ENCODE measurements around the gene UIMC1. TPM values are rescaled to one million over a fixed set of nuclear protein-coding genes. Genes with fewer than 3 reads are reported as not detected.

The UIMC1 gene
- total and polyA plus RNA-seq, 2 of the 13 experiments (the other 11 are each of a cell fraction or from before 2014, with no cell fraction given) = 18.9 to 32.7 TPM

GRCh38 chr5:176994460-176995121 lies 12.0 kb downstream of the UIMC1 start (continued):
- no peak for TF ChIP-seq MLXIP (CRISPR knock-in tag; IDR thresholded peaks at IDR 0.05; ENCODE audit: borderline replicate concordance)
- no peak for TF ChIP-seq ZMYM4 (CRISPR knock-in tag; IDR thresholded peaks at IDR 0.05)
- peak; percentile 31; the same call in 1 of the 2 replicates for TF ChIP-seq GATAD2A (CRISPR knock-in tag; IDR thresholded peaks at IDR 0.05)
- peak; percentile 31; the same call in 1 of the 2 replicates for TF ChIP-seq NCOA2 (CRISPR knock-in tag; IDR thresholded peaks at IDR 0.05)
- TF ChIP-seq ZNF407 (CRISPR knock-in tag; IDR thresholded peaks at IDR 0.05; ENCODE audit: not compliant biosample characterization) = no peak
- TF ChIP-seq AGO1 (IDR thresholded peaks at IDR 0.05; ENCODE audit: low read depth, low read length, poor library complexity, severe bottlenecking) = no peak
- TF ChIP-seq YY1 (IDR thresholded peaks at IDR 0.05; ENCODE audit: insufficient read depth, insufficient replicate concordance, low read depth, low read length) = no peak
- no peak for TF ChIP-seq KLF12 (CRISPR knock-in tag; IDR thresholded peaks at IDR 0.05; ENCODE audit: borderline replicate concordance)
- no peak for TF ChIP-seq ZNF780A (CRISPR knock-in tag; IDR thresholded peaks at IDR 0.05)
- no peak for TF ChIP-seq ZNF773 (CRISPR knock-in tag; IDR thresholded peaks at IDR 0.05; ENCODE audit: borderline replicate concordance)
- TF ChIP-seq E2F2 (CRISPR knock-in tag; IDR thresholded peaks at IDR 0.05; ENCODE audit: borderline replicate concordance) = no peak
- no peak for TF ChIP-seq MATR3 (CRISPR knock-in tag; IDR thresholded peaks at IDR 0.05)
- no peak for TF ChIP-seq BCL6 (CRISPR knock-in tag; IDR thresholded peaks at IDR 0.05)
- no peak for TF ChIP-seq POLR2AphosphoS5 (IDR thresholded peaks at IDR 0.05; ENCODE audit: low read depth, low read length)
- TF ChIP-seq SMARCE1 (IDR thresholded peaks at IDR 0.05; ENCODE audit: borderline replicate concordance) = no peak
- no peak for TF ChIP-seq FOXA3 (CRISPR knock-in tag; IDR thresholded peaks at IDR 0.05)
- TF ChIP-seq SOX6 (IDR thresholded peaks at IDR 0.05) = no peak
- TF ChIP-seq SOX6 (CRISPR knock-in tag; IDR thresholded peaks at IDR 0.05) = peak; percentile 64
- TF ChIP-seq SIN3B (IDR thresholded peaks at IDR 0.05; ENCODE audit: low read length) = no peak
